AG09309 (cell line): ENCODE results near the gene SMYD1.

Source experiments
- DNase-seq: peaks from one replicate; pipeline ENCODE4 v3.0.0-alpha.2; 2010; ENCODE audit warnings: low read depth
- H3K4me3 ChIP-seq: 2 replicates; pipeline ENCODE4 v1.5.1; 2011; ENCODE audit warnings: mild to moderate bottlenecking, low read depth, low read length, moderate library complexity; ENCODE audit not compliant: control insufficient read depth
- TF ChIP-seq, protein P1 (sequence below): IDR thresholded peaks from 2 replicates; pipeline ENCODE4 v1.5.1; 2011; ENCODE audit warnings: mild to moderate bottlenecking, low read depth, low read length, inconsistent platforms; ENCODE audit not compliant: insufficient read depth, control insufficient read depth; ENCODE audit errors: missing control alignments

The SMYD1 gene

DNA sequence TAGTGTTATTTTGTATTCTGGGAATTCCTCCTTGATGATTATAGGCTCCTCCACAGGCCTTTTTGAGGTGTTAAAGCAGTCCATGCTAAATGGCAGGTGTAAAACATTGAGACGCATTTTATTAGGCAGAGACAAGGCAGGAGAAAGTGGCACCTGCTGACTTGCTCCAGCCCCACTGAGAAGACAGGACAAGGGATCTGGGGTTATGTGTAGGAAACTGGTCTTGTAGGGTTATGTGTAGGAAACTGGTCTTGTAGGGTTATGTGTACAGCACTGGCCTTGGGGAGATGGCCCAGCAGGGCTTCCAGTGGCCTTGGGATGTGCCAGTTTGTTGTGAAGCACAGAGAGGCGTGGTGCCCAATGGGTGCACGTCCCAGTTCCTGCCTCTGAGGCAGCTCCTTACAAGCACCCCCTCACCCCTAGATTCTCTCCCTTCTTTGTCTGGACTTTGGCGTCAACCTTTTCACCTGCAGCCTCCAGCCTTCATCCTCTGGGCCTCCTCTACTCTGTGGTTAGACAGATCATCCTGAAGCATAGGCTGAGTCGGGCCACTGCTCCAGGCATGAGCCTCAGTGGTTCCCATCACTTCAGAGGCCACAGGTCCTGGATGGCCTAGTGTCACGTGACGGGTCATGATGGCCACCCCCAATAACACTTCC lies 61.2 kb downstream of the SMYD1 start:
- H3K4me3 ChIP-seq = no peak overlapping the region
- TF ChIP-seq, protein P1, sequence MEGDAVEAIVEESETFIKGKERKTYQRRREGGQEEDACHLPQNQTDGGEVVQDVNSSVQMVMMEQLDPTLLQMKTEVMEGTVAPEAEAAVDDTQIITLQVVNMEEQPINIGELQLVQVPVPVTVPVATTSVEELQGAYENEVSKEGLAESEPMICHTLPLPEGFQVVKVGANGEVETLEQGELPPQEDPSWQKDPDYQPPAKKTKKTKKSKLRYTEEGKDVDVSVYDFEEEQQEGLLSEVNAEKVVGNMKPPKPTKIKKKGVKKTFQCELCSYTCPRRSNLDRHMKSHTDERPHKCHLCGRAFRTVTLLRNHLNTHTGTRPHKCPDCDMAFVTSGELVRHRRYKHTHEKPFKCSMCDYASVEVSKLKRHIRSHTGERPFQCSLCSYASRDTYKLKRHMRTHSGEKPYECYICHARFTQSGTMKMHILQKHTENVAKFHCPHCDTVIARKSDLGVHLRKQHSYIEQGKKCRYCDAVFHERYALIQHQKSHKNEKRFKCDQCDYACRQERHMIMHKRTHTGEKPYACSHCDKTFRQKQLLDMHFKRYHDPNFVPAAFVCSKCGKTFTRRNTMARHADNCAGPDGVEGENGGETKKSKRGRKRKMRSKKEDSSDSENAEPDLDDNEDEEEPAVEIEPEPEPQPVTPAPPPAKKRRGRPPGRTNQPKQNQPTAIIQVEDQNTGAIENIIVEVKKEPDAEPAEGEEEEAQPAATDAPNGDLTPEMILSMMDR = no peak
- no peak for DNase-seq

DNA sequence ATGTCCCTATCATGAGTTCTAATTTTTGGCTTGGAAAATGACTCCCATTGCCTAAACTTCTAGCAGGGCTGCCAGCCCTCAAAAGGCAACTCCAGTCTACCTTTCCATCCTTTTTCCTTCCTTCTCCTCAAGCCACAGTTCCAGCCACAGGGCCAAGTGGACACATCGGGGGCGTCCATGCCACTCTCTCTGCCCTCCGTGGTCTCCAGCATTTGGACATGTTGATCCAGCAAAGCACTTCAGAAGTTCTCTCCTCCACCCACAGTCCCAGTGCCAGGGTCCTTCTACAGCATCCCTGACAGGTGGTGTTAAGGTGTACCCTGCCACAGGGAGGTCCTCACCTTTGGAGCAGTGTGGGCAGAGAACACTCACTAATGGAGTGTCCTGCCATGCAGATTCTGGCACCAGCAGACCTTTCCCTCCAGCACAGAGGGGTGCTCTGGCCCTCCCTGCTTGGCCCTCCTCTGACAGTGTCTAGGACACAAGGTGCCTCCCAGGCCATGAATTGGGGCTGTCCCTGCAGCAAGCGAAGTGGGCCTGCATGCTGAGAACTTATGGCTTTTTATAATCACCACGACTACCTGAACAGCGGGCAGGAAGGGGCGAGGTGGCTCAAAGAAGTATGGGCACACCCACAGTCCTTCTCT lies 61.8 kb downstream of the SMYD1 start:
- TF ChIP-seq, protein P1 = no peak
- no peak for DNase-seq
- no peak overlapping the region for H3K4me3 ChIP-seq

DNA sequence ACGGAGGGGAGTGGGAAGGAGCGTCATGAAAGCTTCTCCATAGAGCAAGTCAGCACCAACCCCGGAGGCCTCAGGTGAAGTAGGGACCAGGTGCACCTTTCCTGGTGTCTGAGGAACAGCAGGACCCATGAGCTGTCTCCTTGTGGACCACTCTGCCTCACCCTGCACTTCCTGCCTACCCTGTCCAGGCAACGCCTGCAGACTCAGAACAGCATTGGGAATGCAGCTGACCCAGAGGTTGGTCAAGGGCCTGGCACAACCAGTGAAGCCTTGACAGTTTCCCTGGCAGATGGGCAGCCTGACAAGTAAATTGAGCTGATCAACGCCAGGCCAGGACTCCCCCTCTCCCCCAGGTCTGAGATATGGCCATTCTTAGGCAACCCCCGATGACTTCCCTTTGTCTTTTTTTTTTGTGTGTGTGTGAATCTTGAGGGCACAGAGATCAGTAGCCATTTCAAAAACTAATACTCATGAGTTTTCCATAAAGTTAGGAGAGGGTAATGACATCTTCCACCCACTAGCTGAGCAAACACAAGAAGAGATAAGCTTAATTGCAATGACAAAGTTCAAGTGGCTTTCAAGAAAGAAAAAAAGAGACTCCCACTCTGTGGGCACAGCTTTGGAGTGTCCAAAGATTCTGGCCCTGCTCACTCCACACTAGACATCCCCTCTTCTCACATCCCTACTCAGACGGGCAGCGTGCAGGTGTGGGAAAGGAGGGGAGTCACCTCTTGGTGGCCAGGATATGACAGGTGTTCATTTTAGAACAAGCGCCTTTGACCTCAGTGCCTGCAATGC lies 63.8 kb downstream of the SMYD1 start:
- DNase-seq = no peak
- H3K4me3 ChIP-seq = no peak overlapping the region
- TF ChIP-seq, protein P1 = no peak

DNA sequence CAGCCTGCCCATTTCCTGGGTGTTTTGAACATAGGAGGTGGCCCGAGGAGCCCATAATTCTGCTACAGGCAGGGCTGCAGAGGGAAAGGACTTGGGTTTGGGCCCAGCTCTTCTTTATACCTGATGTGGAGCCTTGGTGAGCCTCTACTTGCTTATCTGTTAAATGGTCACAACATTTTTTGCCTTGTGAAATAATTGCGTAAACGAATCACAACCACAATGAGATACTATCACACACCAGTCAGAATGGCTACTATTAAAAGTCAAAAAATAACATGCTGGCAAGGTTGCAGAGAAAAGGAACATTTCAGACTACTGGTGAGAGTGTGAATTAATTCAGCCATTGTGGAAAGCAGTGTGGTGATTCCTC lies 64.4 kb downstream of the SMYD1 start:
- H3K4me3 ChIP-seq = no peak overlapping the region
- TF ChIP-seq, protein P1 = no peak
- no peak for DNase-seq

DNA sequence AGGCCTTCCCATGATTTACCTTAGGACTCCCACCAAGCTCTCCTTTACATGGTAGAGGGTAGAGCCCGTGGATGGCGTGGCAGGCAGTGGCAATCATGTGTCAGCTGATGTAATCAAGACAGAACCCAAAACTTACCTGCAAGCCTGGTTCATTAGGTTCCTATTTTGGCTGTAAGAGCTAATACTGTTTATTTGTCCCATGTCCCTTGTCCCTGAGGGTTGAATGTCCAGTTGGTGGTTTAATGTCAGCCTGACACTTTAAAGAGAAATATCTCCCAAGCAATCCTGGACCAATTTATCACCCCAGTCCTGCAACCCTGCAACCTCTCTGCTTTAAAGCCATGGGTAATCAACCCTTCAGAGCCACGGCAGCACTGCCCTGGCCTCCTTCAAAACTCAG lies 66.2 kb downstream of the SMYD1 start:
- no peak overlapping the region for H3K4me3 ChIP-seq
- DNase-seq = no peak
- TF ChIP-seq, protein P1 = no peak

DNA sequence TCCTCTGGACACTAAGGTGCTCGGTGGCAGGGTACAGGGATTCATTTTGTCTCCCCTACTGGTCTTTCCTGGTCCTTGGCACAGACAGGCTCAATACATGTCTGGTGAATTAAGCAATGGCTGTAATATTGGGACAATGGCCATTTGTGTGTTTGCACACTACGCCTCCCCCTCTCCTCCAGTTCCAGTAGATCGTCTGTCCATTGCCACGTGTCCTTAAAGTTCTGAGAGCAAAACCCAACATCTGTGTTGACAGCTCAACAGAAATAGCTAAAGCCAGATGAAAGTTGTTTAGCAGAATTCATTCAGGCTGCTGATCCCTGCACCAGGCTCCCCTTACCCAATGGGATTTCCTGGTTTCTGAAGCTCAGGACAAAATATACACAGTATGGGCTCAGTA lies 69.2 kb downstream of the SMYD1 start:
- DNase-seq = no peak
- TF ChIP-seq, protein P1 = no peak
- H3K4me3 ChIP-seq = no peak overlapping the region
